ENCODE results near the gene CALCOCO1.

DNA sequence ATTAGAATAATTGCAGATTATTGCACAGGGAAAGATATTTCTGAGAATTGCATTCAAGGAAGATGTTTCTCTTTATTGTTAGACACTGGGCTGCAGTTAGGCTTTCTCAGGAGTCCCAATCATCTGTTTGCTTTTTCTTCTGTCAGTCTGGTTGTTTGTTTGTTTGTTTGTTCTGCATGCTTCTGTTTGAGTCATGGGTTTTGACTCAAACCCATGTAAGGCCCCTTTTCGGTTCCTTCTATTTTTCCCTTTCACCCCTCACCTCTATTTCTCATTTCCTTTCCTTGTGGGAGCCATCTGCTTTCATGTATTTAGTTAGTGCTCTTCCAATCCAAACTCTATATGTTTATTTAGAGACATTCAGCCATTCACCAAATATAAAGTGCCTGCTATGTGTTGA lies 49.6 kb upstream of the CALCOCO1 start:
- TF ChIP-seq RAD21 (conservative IDR thresholded peaks at IDR 0.05) (no peak), CTCF (IDR thresholded peaks at IDR 0.05; ENCODE audit: poor library complexity, severe bottlenecking) (no peak), POLR2AphosphoS5 (IDR thresholded peaks at IDR 0.05) (no peak), EZH2 (IDR thresholded peaks at IDR 0.05; ENCODE audit: borderline replicate concordance, insufficient read depth, low read length, poor library complexity, severe bottlenecking) (no peak)

Measured in neural cell (in vitro differentiated cells).